T-helper 1 cell treated with Interleukin-12 subunit alpha and Interleukin-12 subunit beta and Interleukin-4 antibody, amounts not matched to agents 30 μg/mL and 1 μg/mL, for 36 hours (primary cell): ENCODE data around the gene PAEP.

Experiments
- H3K27ac Mint-ChIP-seq: one replicate; pipeline ENCODE4 v1.8.0; 2021; ENCODE audit warnings: mild to moderate bottlenecking, mixed read lengths
- H3K27me3 Mint-ChIP-seq: one replicate; pipeline ENCODE4 v1.8.0; 2021; ENCODE audit warnings: low read depth, mixed read lengths
- H3K36me3 Mint-ChIP-seq: one replicate; pipeline ENCODE4 v1.8.0; 2021; ENCODE audit warnings: low read depth, mixed read lengths
- H3K4me1 Mint-ChIP-seq: one replicate; pipeline ENCODE4 v1.8.0; 2021; ENCODE audit warnings: low read depth, mixed read lengths
- H3K4me3 Mint-ChIP-seq: one replicate; pipeline ENCODE4 v1.8.0; 2021; ENCODE audit warnings: mild to moderate bottlenecking, moderate library complexity, mixed read lengths
- H3K9me3 Mint-ChIP-seq: one replicate; pipeline ENCODE4 v1.8.0; 2021; ENCODE audit warnings: mixed read lengths

The PAEP gene

DNA sequence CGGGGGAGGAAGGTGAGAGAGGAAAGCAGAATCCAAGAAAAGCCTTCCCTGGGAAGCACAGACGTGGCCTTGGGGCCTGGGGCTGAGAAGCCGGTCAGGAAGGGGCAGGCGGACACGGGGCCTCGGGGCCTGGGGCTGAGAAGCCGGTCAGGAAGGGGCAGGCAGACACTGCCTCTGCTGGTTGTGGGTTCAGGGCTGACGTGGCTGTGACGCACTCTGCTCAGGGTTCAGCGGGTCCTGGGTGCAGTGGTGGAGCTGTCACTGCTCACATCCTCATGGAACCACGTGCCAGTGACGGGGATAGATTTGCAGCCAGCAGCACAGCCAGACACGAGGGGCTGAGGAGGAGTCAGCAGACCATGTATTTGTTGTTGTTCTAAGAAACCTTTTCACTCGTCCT, 12.8 kb downstream of the PAEP start:
- Mint-ChIP-seq H3K36me3 (no peaks in the 10 kb centered on the region), H3K27ac (no peak overlapping the region), H3K27me3 (peaks cover 4% of the 10 kb centered on the region), H3K4me3 (no peak overlapping the region), H3K4me1 (no peaks in the 10 kb centered on the region), H3K9me3 (peaks cover 1% of the 10 kb centered on the region)

DNA sequence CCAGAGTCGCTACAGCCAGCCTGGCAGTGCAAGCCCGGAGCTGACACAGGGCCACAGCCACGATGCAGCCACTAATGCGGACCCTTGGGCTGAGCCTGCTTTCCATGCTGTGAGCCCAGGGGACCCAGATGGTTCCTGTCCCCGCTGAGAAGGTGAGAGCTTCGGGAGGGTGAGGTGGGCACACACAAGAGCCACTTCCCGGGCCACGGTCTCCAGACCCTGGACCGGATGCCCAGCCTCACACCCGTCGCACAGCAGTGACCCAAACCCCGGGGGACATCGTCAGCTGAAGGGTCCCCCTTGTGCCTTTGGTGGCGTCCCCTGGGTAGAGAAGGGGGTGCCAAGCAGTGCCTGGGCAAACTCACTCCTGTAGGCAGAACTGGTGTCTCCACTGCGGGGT, 13.4 kb downstream of the PAEP start:
- Mint-ChIP-seq H3K4me3 (no peak overlapping the region), H3K36me3 (no peaks in the 10 kb centered on the region), H3K9me3 (no peaks in the 10 kb centered on the region), H3K27me3 (peaks cover 3% of the 10 kb centered on the region), H3K27ac (no peak overlapping the region), H3K4me1 (no peaks in the 10 kb centered on the region)

DNA sequence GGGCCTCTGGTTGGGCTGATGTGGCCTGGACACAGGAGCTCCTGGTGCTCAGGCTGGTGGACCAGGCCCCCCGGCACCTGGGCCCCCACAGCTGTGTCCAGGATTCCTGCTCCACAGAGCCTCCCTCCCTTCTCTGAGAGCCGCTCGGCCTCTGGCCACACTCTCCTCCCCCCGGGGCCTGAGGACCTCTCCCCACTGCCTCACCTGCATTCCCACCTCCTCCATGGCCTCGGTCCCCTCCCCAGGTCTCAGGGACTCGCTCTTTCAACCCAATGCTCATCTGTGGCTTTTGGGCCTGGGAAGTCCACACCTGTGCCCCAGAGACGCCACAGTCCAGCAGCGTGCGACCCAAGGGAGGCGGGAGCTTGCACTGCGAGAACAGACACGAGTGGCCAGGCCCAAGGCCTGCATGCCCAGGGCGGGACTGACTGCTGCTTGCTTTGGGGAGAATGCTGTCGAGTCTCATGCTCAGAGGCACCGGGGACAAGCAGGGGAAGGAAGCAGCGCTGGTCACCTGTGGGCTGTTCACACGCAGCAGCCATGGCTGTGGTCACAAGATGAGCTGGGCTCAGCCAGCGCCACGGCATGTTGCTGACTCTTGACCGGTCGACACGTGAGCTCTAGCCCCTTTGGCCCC, 14.6 kb downstream of the PAEP start:
- H3K27ac Mint-ChIP-seq, result no peak overlapping the region
- no peaks in the 10 kb centered on the region for H3K27me3 Mint-ChIP-seq
- H3K9me3 Mint-ChIP-seq, result no peaks in the 10 kb centered on the region
- no peaks in the 10 kb centered on the region for H3K4me1 Mint-ChIP-seq
- no peaks in the 10 kb centered on the region for H3K36me3 Mint-ChIP-seq
- no peak overlapping the region for H3K4me3 Mint-ChIP-seq

DNA sequence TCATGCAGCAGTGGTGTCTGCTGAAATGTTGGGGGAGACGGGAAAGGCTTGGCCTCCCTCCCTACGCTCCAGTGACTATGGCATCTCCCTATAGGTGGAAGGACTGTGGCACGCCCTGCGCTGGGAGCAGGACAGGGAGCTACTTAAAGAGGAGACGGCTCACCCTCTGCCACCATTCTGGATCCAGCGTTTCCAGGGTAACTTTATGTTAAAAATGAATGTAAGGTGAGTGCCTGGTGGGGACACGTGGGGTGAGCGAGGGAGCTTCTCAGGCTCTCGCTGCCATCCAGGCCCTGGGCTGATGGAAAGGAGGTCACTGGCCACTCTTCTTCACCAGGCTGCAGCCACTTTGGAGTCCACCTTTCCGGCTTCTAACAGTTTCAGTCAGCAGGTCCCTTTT, 15.7 kb downstream of the PAEP start:
- no peak overlapping the region for H3K4me3 Mint-ChIP-seq
- no peak overlapping the region for H3K27ac Mint-ChIP-seq
- H3K27me3 Mint-ChIP-seq, result no peaks in the 10 kb centered on the region
- H3K36me3 Mint-ChIP-seq, result no peaks in the 10 kb centered on the region
- H3K4me1 Mint-ChIP-seq, result no peaks in the 10 kb centered on the region
- H3K9me3 Mint-ChIP-seq, result no peaks in the 10 kb centered on the region

- Mint-ChIP-seq H3K27me3 (no peaks in the 10 kb centered on the region), H3K9me3 (no peaks in the 10 kb centered on the region), H3K36me3 (no peaks in the 10 kb centered on the region), H3K27ac (no peak overlapping the region), H3K4me1 (no peaks in the 10 kb centered on the region), H3K4me3 (no peak overlapping the region)
Observed at GRCh38 chr9:135579356-135579755, 17.8 kb downstream of the PAEP start.

- no peaks in the 10 kb centered on the region for H3K9me3 Mint-ChIP-seq
- H3K4me3 Mint-ChIP-seq, result no peak overlapping the region
Observed at GRCh38 chr9:135579889-135580660, 18.5 kb downstream of the PAEP start.

GRCh38 chr9:135580664-135581380, 19.3 kb downstream of the PAEP start:
- H3K27me3 Mint-ChIP-seq, result no peaks in the 10 kb centered on the region
- H3K4me3 Mint-ChIP-seq, result no peak overlapping the region
- no peaks in the 10 kb centered on the region for H3K4me1 Mint-ChIP-seq
- H3K36me3 Mint-ChIP-seq, result no peaks in the 10 kb centered on the region
- H3K27ac Mint-ChIP-seq, result no peak overlapping the region
- no peaks in the 10 kb centered on the region for H3K9me3 Mint-ChIP-seq

More at GRCh38 chr9:135579889-135580660, 18.5 kb downstream of the PAEP start:
- no peaks in the 10 kb centered on the region for H3K36me3 Mint-ChIP-seq
- H3K27ac Mint-ChIP-seq, result no peak overlapping the region
- H3K27me3 Mint-ChIP-seq, result no peaks in the 10 kb centered on the region
- H3K4me1 Mint-ChIP-seq, result no peaks in the 10 kb centered on the region

DNA sequence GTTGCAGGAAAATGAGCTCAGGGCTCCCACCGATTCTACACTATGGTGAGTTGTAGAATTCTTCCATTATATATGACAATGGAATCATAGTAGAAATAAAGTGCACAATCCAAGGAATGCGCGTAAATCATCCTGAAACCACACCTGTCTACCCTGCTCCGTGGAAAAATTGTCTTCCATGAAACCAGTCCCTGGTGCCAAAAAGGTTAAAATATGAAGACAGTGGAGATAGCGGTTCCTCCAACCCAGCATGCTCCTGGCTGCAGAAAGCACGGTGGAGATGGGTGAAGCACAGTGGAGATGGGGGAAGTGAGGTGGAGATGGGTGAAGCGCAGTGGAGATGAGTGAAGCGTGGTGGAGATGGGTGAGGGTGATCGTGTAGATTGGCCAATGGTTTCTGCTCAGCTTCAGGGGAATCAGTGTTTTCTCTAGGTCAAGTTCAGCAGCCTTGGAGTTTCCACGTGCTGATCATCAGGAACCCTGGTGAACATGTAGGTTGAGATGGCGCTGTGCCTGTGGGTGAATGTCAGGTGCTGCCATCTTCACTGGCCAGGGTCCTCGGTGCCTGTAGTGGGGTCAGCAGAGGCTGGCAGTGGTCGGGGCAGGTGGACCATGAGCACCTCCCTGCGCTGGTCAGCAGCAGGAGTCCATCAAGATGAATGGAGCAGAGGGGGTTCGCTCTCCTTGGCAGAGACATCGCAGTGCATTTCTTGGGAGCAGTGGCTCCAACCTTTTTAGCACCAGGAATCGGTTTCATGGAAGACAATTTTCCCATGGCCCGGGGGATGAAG, 20.3 kb downstream of the PAEP start:
- no peaks in the 10 kb centered on the region for H3K36me3 Mint-ChIP-seq
- no peaks in the 10 kb centered on the region for H3K27me3 Mint-ChIP-seq
- H3K9me3 Mint-ChIP-seq, result no peaks in the 10 kb centered on the region
- no peak overlapping the region for H3K4me3 Mint-ChIP-seq
- H3K27ac Mint-ChIP-seq, result no peak overlapping the region
- H3K4me1 Mint-ChIP-seq, result no peaks in the 10 kb centered on the region

DNA sequence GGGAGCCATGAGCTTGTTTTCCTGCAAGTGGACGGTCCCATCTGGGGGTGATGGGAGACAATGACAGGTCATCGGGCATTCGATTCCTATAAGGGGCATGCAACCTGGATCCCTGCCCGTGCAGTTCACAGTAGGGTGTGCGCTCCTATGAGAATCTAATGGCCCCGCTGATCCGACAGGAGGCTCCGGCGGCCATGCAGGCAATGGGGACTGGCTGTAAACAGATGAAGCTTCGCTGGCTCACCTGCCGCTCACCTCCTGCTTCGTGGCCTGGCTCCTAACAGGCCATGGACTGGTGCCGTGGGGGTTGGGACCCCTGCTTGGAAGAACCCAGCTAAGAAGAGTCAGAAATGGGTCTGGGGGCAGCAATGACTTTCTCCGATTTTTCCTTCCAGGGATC, 21.0 kb downstream of the PAEP start:
- Mint-ChIP-seq H3K4me1 (no peaks in the 10 kb centered on the region), H3K27ac (no peak overlapping the region), H3K36me3 (no peaks in the 10 kb centered on the region), H3K9me3 (no peaks in the 10 kb centered on the region), H3K4me3 (no peak overlapping the region), H3K27me3 (no peaks in the 10 kb centered on the region)

DNA sequence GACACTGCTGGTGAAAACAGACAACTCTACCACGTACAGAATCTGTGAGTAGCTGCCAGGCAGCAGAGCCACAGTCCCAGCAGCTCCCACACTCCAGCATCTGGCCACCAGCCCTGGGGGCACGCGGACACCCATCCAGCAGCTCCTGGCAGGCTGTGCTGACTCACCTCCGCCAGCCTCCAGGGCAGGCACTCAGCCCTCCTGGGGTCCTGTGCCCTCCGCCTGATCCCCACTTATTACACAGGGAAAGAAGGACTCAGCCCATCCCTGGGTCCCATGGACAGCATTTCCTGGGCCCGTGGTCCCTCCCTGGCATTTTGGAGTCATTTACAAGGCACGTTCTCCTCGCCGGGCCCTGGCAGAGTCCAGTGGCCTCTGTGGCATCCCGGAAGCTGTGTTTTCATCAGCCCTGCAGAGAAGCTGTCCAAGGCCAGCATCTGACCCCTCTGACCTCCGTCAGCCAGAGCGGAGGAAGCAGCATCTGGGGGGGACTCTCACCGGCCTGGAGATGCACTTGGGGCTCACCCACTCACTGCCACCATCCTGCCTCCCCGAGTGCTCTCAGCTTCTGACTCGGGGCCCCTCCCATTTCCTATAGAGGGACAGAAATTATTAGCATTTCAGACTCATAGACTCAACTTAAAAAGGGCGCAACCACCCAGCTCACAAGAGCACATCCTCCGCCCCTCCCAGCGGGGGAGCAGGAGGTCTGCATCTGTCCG, 21.6 kb downstream of the PAEP start:
- Mint-ChIP-seq H3K9me3 (no peaks in the 10 kb centered on the region), H3K27ac (no peak overlapping the region), H3K4me3 (no peak overlapping the region), H3K36me3 (no peaks in the 10 kb centered on the region), H3K4me1 (no peaks in the 10 kb centered on the region), H3K27me3 (no peaks in the 10 kb centered on the region)

- H3K36me3 Mint-ChIP-seq, result no peaks in the 10 kb centered on the region
Observed at GRCh38 chr9:135583688-135584011, 22.1 kb downstream of the PAEP start.

GRCh38 chr9:135584371-135584770, 22.8 kb downstream of the PAEP start:
- Mint-ChIP-seq H3K36me3 (no peaks in the 10 kb centered on the region), H3K27me3 (no peaks in the 10 kb centered on the region), H3K4me3 (no peak overlapping the region)

More at GRCh38 chr9:135583688-135584011, 22.1 kb downstream of the PAEP start:
- no peak overlapping the region for H3K4me3 Mint-ChIP-seq
- no peaks in the 10 kb centered on the region for H3K4me1 Mint-ChIP-seq
- H3K27me3 Mint-ChIP-seq, result no peaks in the 10 kb centered on the region
- H3K9me3 Mint-ChIP-seq, result no peaks in the 10 kb centered on the region
- no peak overlapping the region for H3K27ac Mint-ChIP-seq

DNA sequence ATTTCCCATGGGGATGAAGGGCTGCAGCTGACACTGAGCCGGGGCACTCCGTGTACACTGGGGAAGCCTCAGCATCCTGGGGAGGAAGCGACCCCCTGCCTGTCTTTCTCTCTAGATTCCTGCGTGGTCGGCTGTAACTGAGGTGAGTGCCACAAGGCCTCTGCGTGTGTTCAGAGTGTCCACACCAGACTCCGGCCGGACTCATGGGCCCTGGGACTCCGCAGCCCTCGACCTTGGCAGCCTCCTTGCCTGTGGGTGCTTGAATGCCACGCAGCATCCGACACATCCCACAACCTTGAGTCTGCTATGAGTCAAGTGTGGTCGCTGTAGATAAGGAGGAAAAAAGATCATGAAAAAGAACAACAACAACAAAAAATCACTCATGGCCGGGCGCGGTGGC, 23.4 kb downstream of the PAEP start:
- H3K4me1 Mint-ChIP-seq, result no peaks in the 10 kb centered on the region
- no peaks in the 10 kb centered on the region for H3K36me3 Mint-ChIP-seq
- H3K4me3 Mint-ChIP-seq, result no peak overlapping the region
- no peak overlapping the region for H3K27ac Mint-ChIP-seq
- H3K27me3 Mint-ChIP-seq, result no peaks in the 10 kb centered on the region
- H3K9me3 Mint-ChIP-seq, result no peaks in the 10 kb centered on the region

More at GRCh38 chr9:135584371-135584770, 22.8 kb downstream of the PAEP start:
- H3K9me3 Mint-ChIP-seq, result no peaks in the 10 kb centered on the region
- no peaks in the 10 kb centered on the region for H3K4me1 Mint-ChIP-seq
- H3K27ac Mint-ChIP-seq, result no peak overlapping the region

GRCh38 chr9:135586601-135587109, 25.1 kb downstream of the PAEP start:
- no peaks in the 10 kb centered on the region for H3K4me1 Mint-ChIP-seq
- H3K36me3 Mint-ChIP-seq, result no peaks in the 10 kb centered on the region
- no peak overlapping the region for H3K27ac Mint-ChIP-seq

More at GRCh38 chr9:135586601-135587109, 25.1 kb downstream of the PAEP start:
- Mint-ChIP-seq H3K9me3 (no peaks in the 10 kb centered on the region), H3K4me3 (no peak overlapping the region), H3K27me3 (no peaks in the 10 kb centered on the region)
